GM18858 (cell line): ENCODE data around the gene UGDH.

Experiments used
- ATAC-seq: cut with Tn5 transposase; IDR thresholded peaks from one replicate; pipeline ENCODE4 v1.9.1; 2021; ENCODE audit not compliant: unreplicated experiment

Gene UGDH

GRCh38 chr4:39456946-39457763, 70.1 kb downstream of the UGDH start:
- no peak for ATAC-seq

GRCh38 chr4:39455486-39455885, 71.8 kb downstream of the UGDH start:
- no peak for ATAC-seq

GRCh38 chr4:39453738-39454137, 73.5 kb downstream of the UGDH start:
- no peak for ATAC-seq

- no peak for ATAC-seq
These were observed 74.2 kb downstream of the UGDH start for GRCh38 chr4:39452860-39453587.

- no peak for ATAC-seq
These were observed 74.9 kb downstream of the UGDH start for GRCh38 chr4:39452153-39452859.

GRCh38 chr4:39451423-39452023, 75.7 kb downstream of the UGDH start:
- ATAC-seq, result no peak

GRCh38 chr4:39450618-39451017, 76.6 kb downstream of the UGDH start:
- no peak for ATAC-seq
